GM21423 (cell line): Measurements from ENCODE around the gene PTTG1IP2.
"Not testable (repeated sequence)": the region's sequence is repeated elsewhere in the genome, so short reads cannot be mapped to it uniquely, and the experiment has no call there.

Experiments
- ATAC-seq: cut with Tn5 transposase; IDR thresholded peaks from one replicate; pipeline ENCODE4 v1.9.1; 2021; ENCODE audit warnings: mild to moderate bottlenecking, moderate library complexity; ENCODE audit not compliant: unreplicated experiment

The PTTG1IP2 gene

DNA sequence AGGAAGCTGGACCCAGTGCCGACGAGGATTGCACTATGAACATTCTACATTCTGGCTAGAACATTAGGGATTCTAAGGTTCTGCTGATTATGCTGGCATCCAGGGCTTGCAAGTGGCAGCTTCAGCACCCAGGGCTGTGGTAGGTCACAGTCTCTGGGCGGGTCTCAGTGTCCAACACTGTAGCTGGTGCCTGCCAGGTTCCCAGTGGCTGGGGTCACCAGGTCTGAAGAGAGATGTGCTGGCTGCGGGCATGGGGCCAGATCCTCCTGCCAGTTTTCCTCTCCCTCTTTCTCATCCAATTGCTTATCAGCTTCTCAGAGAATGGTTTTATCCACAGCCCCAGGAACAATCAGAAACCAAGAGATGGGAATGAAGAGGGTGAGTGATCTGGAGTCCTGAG lies at the start of gene PTTG1IP2:
Gene PTTG1IP2 (plus strand): TSS at position 86 of the 400 bp plus-strand sequence. CDS start 148 bp downstream, at position 234.
- ATAC-seq: no peak

DNA sequence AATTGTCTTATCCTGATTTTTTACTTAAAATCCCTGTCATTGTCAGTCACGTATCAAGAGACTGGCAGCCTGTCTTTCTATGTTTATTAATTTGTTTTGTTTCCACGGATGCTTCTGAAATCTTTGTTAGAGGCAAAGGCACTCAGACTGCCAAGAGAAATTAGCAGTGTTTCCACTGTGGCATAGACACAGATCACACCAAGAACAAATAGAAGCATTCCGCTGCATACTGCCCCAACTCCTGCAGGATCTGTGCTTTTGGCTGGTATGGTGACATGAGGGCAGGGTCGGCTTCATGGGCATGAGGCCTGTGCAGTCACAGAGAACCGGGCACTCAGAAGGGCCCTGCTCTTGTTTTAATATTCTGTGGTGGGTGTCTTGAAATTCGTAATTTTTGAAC lies 47.8 kb upstream of the PTTG1IP2 start:
- ATAC-seq: no peak

DNA sequence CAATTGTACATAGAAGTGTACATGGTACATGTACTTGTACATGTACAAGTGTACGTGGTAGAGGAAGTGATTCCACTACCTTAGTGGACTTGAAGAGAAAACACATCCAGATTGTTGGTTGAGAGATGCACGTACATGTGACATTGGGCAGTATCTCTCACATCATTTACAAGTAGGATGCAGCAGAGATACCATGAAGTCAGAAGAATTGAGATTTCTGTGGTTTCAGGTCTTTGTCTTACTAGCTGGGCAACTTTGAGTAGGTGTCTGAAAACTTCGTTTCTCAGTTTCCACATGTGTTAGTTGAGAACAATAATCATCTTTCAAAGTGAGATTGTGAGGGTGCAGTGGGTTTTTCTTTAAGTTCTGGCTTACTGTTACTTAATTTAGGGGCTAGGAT lies 44.7 kb upstream of the PTTG1IP2 start:
- ATAC-seq: peak; percentile 85

DNA sequence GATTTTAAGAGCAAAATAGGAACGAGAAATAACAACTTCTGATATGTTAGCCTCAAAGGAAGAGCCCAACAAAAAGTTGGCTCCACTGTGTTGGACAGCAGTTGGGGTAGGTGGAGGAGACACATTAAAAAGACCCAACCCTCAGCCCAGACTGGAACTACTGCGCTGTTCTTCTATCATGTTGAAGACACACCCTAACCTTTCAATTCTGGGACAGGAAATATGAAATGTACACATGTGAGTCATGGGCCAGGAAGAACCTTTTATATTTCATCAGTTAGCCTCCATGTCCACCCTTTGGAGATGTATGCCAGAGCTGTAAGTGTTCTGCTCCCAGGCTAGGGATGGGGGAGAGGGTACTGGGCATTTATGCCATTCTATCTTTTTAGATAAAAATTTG lies 44.1 kb upstream of the PTTG1IP2 start:
- ATAC-seq: no peak

DNA sequence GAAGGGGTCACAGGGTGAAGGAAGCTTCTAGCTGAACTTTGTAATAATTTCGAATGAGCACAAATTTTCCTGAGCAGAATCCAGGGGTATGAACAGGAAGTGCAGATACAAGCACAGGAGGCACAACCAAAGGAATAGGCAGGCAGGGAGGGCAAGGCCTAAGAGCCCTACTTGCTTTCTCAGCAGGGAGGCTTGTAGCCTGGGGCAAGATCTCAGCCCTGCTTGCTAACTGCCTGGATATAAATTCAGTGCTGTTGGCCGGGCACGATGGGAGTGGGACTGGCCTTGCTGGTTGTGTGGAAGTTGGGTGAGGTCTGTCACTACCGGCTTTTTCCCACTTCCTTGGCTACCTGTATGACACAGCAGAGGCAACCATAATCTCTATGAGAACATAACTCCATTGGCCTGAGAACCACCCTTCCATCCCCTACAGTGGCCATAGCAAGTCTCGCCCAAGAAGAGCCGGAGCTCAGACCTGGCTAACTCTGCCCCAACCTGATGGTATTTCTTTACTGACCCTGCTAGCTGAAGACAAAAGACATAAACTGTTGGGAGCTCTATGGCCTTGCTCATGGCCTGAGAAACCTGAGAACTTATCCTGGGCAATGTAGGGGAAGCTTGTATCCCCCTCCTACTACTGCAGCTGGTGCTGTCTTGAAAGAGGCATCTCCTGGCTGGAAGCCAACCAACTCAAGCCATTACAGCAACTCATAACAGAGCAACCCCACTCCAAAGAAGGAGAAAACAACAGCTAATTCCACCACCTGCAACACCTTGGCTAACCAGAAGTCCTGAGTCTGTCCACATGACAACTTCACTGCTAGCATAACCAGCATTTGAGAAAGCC lies 38.6 kb upstream of the PTTG1IP2 start:
- ATAC-seq: no peak

DNA sequence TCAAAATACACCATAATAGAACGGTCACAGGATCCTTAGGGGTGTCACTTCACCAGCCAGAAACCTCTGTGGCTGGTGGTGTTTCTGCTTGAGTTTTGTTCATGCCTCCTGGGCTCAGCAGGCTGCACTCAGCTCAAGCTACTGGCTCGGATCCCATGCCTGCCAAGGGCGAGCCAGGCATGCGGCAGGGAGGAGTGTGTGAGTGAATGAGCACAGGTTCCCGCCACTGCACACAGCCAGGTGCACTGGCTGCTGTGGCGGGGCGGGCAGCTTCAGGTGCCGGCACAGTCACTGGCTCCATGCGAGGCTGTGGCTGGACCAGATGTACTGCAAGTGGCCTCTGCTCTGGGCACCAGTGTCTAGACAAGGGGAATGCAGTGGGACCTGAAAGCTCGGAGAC lies 36.7 kb upstream of the PTTG1IP2 start:
- ATAC-seq: no peak

- ATAC-seq: no peak
Measured at GRCh38 chr7:90433221-90433620, 36.2 kb upstream of the PTTG1IP2 start.

- no peak for ATAC-seq
Measured at GRCh38 chr7:90445633-90446032, 23.8 kb upstream of the PTTG1IP2 start.

DNA sequence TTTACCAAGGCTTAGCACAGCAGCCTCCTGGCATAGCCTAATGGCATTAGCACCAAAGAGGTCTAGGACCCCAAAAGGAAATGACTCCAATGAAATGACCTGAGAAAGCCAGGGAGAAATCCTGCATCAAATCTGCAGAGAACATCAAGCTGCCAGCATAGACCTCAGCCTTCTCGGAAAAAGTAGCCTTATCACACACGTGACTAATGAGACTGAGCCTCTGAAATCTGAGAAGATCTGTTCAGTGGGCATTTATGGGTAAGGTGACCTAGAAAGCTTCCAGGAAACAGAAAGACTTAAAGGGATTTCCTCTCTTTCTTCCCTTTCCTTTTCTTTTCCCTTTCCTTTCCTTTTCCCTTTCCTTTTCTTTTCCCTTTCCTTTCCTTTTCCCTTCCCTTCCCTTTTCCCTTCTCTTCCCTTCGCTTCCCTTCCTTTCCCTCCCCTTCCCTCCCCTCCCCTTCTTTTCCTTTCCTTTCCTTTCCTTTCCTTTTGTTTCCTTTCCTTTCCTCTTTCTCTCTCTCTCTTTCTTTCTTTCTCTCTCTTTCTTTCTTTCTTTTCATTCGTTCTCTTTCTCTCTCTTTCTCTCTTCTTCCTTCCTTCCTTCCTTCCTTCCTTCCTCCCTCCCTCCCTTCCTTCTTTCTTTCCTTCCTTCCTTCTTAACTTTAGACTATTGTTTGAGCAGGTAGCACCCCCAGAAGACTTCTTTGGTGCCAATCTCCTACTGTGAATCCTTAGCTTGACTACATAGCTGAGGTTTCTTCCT lies 23.1 kb upstream of the PTTG1IP2 start:
- no peak for ATAC-seq

DNA sequence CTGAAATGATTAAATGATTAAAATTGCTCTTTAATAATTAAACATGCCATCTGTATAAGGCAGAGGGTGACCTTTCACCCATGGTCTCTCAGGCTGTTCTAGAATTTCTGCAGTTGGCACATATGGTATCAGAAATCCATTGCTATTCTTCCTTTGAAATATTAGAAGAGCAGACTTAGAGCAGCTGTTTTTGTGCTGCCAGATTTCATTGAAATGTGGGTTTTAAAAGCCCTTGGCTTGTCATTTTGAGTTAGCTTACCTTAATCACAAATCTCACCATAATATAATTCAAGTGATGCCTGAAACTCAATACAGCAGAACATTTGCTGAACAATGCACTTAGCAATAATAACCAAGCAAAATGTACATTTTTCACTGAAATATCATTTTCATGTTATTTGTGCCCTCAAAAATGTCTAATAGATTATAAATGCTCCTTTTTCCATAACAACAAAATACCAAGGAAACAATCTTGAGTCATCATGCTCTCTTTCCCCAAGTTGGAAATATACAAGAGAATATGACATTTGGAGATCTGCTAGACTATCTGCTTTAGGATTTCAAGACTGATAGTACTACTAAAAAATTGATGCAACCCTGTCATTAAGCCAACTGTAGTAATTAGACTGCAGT lies 16.1 kb upstream of the PTTG1IP2 start:
- no peak for ATAC-seq

DNA sequence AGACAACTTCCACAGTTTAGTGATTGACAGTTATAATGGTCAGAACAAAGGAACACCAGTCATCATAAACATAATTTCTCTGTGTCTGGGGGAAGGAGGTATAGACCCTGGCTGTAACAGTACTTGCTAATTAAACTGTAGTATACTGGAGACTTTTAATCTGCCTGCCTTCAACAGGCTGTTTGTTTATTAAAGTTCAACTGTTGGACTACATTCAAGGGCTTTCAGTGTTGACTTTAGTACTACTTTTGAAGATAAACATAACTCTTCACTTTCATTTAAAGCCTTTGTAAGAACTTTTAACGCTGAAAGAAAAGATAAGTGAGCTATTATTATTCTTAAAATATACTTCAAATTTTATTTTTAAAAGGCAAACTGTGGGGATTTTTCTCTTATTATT lies 15.5 kb upstream of the PTTG1IP2 start:
- no peak for ATAC-seq

GRCh38 chr7:90455163-90456030 lies 14.0 kb upstream of the PTTG1IP2 start:
- ATAC-seq: peak; percentile 83

- ATAC-seq: no peak
Measured at GRCh38 chr7:90458104-90458503, 11.3 kb upstream of the PTTG1IP2 start.

GRCh38 chr7:90459888-90460287 lies 9.6 kb upstream of the PTTG1IP2 start:
- ATAC-seq: no peak

GRCh38 chr7:90461219-90461618 lies 8.2 kb upstream of the PTTG1IP2 start:
- ATAC-seq: no peak

- ATAC-seq: not testable (repeated sequence)
Measured at GRCh38 chr7:90463151-90463628, 6.2 kb upstream of the PTTG1IP2 start.

DNA sequence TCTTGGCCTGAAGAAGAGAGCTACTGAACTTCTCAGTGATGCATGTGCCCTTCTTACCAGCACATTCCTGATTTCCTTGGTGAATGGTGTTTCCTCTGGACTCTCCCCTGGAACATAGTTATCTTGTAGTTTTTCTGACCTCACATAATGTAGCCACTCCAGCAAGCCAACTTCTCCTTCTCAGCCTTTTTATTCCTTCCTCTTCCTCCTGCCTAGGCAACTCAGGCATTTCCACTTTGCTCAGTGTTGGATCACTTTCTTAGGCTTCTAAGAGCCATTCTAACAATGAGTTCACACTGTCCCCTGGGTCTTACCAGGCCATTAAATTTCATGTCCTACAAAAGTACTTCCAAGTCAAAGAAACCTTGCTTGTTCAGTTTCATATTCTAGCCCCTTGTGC lies 3.6 kb upstream of the PTTG1IP2 start:
- no peak for ATAC-seq

- ATAC-seq: no peak
Measured at GRCh38 chr7:90472805-90473540, 3.5 kb downstream of the PTTG1IP2 start.

DNA sequence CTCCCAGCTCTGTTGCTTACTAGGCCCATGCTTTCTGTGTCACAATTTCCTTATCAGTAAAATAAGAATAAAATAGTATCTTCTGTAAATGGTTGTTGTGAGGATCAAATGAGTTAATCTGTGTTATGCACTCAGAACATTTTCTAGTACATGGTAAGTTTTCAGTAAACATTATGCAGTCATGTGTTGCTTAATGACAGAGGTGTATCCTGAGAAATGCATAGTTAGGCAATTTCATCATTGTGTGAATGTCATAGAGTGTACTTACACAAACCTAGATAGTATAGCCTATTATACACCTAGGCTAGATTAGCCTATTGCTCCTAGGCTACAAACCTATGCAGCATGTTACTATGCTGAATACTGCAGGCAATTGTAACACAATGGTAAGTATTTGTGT lies 4.4 kb downstream of the PTTG1IP2 start:
- no peak for ATAC-seq
